Kidney epithelial cell (primary cell): ENCODE results near the gene MTA1. TPM values are rescaled to one million over a fixed set of nuclear protein-coding genes. Genes with fewer than 3 reads are reported as not detected.

Experiments
- DNase-seq: peaks from one replicate; pipeline ENCODE4 v3.0.0-alpha.2; 2010; ENCODE audit warnings: low read depth
- H3K27me3 ChIP-seq: 2 replicates; pipeline ENCODE4 v1.6.0; 2011; ENCODE audit warnings: low read length; ENCODE audit not compliant: control insufficient read depth, insufficient read depth
- H3K36me3 ChIP-seq: 2 replicates; pipeline ENCODE4 v1.5.1; 2011; ENCODE audit warnings: low read length; ENCODE audit not compliant: control insufficient read depth, insufficient read depth
- H3K4me3 ChIP-seq: 2 replicates; pipeline ENCODE4 v1.5.1; 2011; ENCODE audit warnings: low read depth, mild to moderate bottlenecking, control low read depth, low read length
- CTCF ChIP-seq: IDR thresholded peaks from 2 replicates; pipeline ENCODE4 v1.5.1; 2011; ENCODE audit warnings: mild to moderate bottlenecking, moderate library complexity, low read length, control low read depth, inconsistent platforms; ENCODE audit not compliant: insufficient read depth, poor library complexity, severe bottlenecking
- total RNA-seq: library from RNA; depleted of rRNA; stranded (reverse); fragments of >200 nt; gene quantifications from 2 replicates; pipeline ENCODE4 v1.2.3, GENCODE V29; 2015

The MTA1 gene
- total RNA-seq, 1 donor from 2014 or later, result 68.3 TPM

GRCh38 chr14:105474483-105475268, 55.0 kb downstream of the MTA1 start, which contains the start of gene CRIP2:
Gene CRIP2, plus strand, starts transcription at chr14:105474821. Its CDS starts 42 bp downstream, at chr14:105474863.
- Histone ChIP-seq H3K27me3 (no peaks in the 10 kb centered on the region), H3K4me3 (peak within 1 kb of the TSS; percentile 86), H3K36me3 (no peaks in the 10 kb centered on the region)
- TF ChIP-seq CTCF, result no peak
- no peak for DNase-seq

GRCh38 chr14:105475269-105476096, 55.9 kb downstream of the MTA1 start:
- H3K27me3 ChIP-seq, result no peaks in the 10 kb centered on the region
- H3K4me3 ChIP-seq, result peak overlapping the region; percentile 86
- H3K36me3 ChIP-seq, result no peaks in the 10 kb centered on the region
- no peak for DNase-seq
- no peak for TF ChIP-seq CTCF

- peak overlapping the region; percentile 86 for H3K4me3 ChIP-seq
- no peaks in the 10 kb centered on the region for H3K36me3 ChIP-seq
- no peaks in the 10 kb centered on the region for H3K27me3 ChIP-seq
- DNase-seq, result no peak
- TF ChIP-seq CTCF, result no peak
Measured at GRCh38 chr14:105476097-105476830, 56.6 kb downstream of the MTA1 start.

GRCh38 chr14:105476831-105477659, 57.4 kb downstream of the MTA1 start:
- H3K36me3 ChIP-seq, result no peaks in the 10 kb centered on the region
- no peak for DNase-seq
- H3K27me3 ChIP-seq, result no peaks in the 10 kb centered on the region
- peak overlapping the region; percentile 86 for H3K4me3 ChIP-seq
- TF ChIP-seq CTCF, result no peak

GRCh38 chr14:105477660-105478397, 58.2 kb downstream of the MTA1 start:
- H3K4me3 ChIP-seq, result no peak overlapping the region
- TF ChIP-seq CTCF, result no peak
- DNase-seq, result no peak
- no peaks in the 10 kb centered on the region for H3K27me3 ChIP-seq
- H3K36me3 ChIP-seq, result no peaks in the 10 kb centered on the region
